Spleen (tissue), 7 donors: ENCODE data around the gene IFNGR1.

Experiments
- CTCF ChIP-seq, 11 experiments: fragments of 200-600 bp in 7 of 11; fragments of 450-650 bp in 4 of 11; sonication (generic) in 4 of 11; IDR thresholded peaks in 8 of 11; conservative IDR thresholded peaks in 3 of 11; 1 replicate in 7 of 11; 2 replicates in 4 of 11; pipeline versions ENCODE4 v1.4.0 to v1.8.0; 2016 to 2021; ENCODE audit warnings: antibody characterized with exemption in 11 of 11, inconsistent platforms in 4 of 11, mild to moderate bottlenecking in 1 of 11
- POLR2A ChIP-seq, 3 donors: fragments of 450-650 bp; IDR thresholded peaks; one replicate each; pipeline ENCODE4 v1.5.1; 2017; ENCODE audit warnings: antibody characterized with exemption in 3 of 3, mild to moderate bottlenecking in 1 of 3
- donor health status: DM: no; HTN: no; CAD: no; lungs with moderate emphysema.
- donor health status: DM: no; HTN: no; CAD: no.
- donor health status: DM: no; HTN: no; CAD: no.

GRCh38 chr6:137268911-137269310 lies 49.7 kb upstream of the IFNGR1 start:
- TF ChIP-seq POLR2A (IDR thresholded peaks at IDR 0.05) (no peak), CTCF (IDR thresholded peaks at IDR 0.05 in 8 of 11, conservative IDR thresholded peaks at IDR 0.05 in 3 of 11) (no peak)
